GM18873 (cell line): ENCODE measurements around the gene MACROD2.
"Not testable (repeated sequence)": the region's sequence is repeated elsewhere in the genome, so short reads cannot be mapped to it uniquely, and the experiment has no call there.

Source experiments
- ATAC-seq: cut with Tn5 transposase; IDR thresholded peaks from one replicate; pipeline ENCODE4 v1.9.1; 2021; ENCODE audit warnings: mild to moderate bottlenecking, moderate library complexity, moderate number of reproducible peaks; ENCODE audit not compliant: unreplicated experiment, low FRiP score

The MACROD2 gene

DNA sequence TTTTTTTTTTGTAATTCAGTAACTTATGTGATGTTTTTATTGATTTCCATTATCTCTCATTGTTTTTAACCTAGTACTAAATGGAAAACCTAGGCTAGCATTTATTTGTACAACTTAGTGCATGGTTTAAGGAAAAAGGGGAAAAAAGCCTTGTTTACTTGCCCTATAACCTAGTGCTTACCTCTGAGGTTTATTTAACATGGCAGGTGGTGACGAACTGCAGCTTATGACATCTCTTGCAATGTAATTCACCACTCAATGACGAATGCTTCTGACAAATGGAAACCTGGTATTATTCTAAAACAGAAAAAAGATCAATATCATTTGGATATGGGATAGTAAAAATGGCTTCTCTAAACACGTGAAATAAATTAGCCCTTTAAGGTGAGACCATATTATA lies 960.7 kb downstream of the MACROD2 start:
- no peak for ATAC-seq

DNA sequence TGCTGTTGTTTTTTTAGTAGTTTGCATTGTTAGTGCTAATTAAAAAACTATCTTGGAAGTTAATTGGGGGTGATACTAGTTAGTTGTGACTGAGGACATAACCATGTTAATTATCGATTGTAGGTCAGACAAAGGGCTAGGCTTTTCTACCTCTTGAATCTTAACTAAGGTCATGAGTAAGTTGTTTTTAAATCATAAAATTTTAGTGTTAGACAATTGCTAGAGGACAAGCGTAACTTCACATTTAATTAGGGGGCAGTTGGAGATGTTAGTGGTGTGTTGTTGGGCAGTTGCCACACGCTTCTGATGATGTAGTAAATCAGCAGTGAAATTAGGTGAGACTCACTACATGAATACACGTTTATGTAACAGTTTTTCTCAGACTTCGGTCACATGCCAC lies 961.2 kb downstream of the MACROD2 start:
- ATAC-seq, result no peak

DNA sequence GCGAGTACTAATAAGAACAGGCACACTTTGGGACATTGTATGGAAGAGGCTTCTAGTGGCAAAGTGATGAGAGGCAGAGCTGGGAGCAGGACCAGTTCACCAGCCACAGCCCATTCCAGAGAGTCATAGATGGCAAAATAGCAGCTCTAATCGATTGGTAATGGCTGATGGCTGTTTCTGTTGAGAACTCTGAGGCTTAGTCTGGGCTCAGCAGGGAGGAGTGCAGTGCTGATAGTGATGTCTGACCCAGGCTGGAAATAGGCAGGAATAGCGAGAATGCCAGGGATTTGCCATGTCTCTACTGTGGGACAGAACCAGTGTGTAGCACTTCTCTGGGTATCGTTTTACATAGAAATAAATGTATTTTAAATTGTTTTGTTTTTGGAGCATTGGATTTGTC lies 962.1 kb downstream of the MACROD2 start:
- ATAC-seq, result no peak

GRCh38 chr20:14958626-14959025 lies 963.3 kb downstream of the MACROD2 start:
- no peak for ATAC-seq

GRCh38 chr20:14959506-14960475 lies 964.5 kb downstream of the MACROD2 start:
- no peak for ATAC-seq

- ATAC-seq, result no peak
Measured at GRCh38 chr20:14960831-14961230, 965.5 kb downstream of the MACROD2 start.

GRCh38 chr20:14963262-14963663 lies 967.9 kb downstream of the MACROD2 start:
- ATAC-seq, result no peak

- ATAC-seq, result no peak
Measured at GRCh38 chr20:14966203-14966602, 970.9 kb downstream of the MACROD2 start.

GRCh38 chr20:14966808-14967207 lies 971.5 kb downstream of the MACROD2 start:
- no peak for ATAC-seq

DNA sequence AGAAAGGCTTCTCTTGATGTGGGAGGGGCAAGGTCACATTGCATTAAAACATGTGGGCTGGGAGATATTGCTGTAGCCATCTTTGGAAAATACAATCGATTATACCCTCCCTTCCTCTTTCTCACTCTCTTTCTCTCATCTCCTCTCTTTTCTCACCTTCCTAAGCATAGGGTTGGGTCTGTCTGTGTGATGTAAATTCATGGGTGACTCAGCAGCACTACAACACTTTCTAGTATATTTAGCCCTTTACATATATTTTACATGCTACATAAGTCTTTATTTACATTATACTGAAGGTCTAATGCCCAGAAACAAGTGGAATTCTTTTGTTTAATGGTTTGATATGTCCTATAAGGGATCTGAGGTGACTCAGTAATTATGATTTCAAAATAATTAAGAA lies 976.9 kb downstream of the MACROD2 start:
- ATAC-seq, result no peak

DNA sequence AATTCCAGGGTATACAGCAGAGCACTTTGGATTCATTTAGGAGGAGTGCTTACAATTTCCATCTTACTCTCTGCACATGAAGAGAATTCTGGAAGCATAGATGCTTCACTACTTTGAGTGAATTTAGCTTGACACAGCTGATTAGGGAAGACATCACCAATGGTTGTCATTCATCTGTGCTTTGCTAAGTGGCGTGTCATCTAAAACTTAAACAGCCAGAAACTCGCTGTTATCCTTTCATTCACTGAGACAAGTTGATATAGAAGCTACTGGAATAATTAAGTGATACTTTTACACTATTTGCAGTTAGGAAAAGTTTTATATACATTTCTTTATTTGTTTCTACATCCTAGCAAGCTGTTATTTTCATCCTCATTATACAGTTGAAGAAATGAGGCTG lies 977.4 kb downstream of the MACROD2 start:
- ATAC-seq, result no peak

GRCh38 chr20:14979453-14979986 lies 984.2 kb downstream of the MACROD2 start:
- ATAC-seq, result no peak

DNA sequence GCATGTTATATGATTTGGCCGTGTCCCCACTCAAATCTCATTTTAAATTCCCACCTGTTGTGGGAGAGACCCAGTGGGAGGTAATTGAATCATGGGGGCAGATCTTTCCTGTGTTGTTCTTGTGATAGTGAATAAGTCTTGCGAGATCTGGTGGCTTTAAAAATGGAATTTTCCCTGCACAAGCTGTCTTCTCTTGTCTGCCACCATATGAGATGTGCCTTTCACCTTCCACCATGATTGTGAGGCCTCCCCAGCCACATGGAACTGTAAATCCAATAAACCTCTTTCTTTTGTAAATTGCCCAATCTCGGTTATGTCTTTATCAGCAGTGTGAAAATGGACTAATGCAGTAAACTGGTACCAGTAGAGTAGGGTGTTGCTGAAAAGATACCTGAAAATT lies 986.2 kb downstream of the MACROD2 start:
- not testable (repeated sequence) for ATAC-seq

- ATAC-seq, result not testable (repeated sequence)
Measured at GRCh38 chr20:14982324-14982723, 987.0 kb downstream of the MACROD2 start.

- no peak for ATAC-seq
Measured at GRCh38 chr20:14984305-14984704, 989.0 kb downstream of the MACROD2 start.

DNA sequence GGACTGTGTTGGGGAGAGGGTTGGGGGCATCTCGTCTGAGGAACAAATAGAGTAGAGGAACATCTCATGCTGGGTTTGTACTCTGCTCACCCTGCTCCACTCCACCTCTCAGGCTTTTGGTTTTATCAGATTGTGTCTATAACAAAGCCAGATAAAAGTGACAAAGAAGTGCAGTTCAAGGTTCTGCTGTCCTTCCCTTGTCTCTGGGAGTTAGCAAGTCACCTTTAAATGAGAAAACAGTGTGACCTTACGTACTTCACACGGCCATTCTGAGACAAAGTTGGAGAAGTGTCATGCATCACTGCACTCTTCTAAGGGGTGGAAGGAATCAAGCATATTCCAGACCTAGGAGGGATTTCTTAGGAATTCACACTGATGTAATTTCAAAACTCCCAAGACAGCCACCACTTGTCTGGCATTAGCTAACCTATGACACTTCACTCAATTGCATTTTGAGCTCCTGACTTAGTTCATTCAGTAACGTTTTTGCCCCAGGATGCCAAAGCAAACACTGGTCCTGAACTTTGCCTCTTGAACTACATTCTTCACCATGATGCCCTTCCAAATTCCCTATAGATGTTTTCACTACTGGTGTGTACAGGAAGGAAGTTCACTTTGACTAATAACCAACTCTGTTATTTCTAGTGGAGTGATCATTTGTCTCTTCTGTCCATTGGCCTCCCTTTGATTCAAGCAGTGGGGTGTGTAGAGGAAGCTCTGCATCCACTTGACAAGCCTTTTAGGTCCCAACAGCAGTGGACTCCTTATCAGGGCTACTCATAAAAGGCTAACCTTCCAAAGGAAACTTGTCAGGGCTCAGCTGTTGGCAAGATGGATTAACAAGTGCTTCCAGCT lies 989.7 kb downstream of the MACROD2 start:
- no peak for ATAC-seq

GRCh38 chr20:14986026-14986655 lies 990.8 kb downstream of the MACROD2 start:
- ATAC-seq, result no peak

- no peak for ATAC-seq
Measured at GRCh38 chr20:14986656-14987055, 991.3 kb downstream of the MACROD2 start.

- ATAC-seq, result no peak
Measured at GRCh38 chr20:14989535-14990290, 994.4 kb downstream of the MACROD2 start.

- no peak for ATAC-seq
Measured at GRCh38 chr20:14991023-14991422, 995.7 kb downstream of the MACROD2 start.
